GM12878 (cell line): Measurements from ENCODE around the gene U2AF2. TPM values are rescaled to one million over a fixed set of nuclear protein-coding genes. Genes with fewer than 3 reads are reported as not detected.

ENCODE experiments used
- ATAC-seq: fragments of 200-7000 bp; cut with Tn5 transposase; 3 replicates; pipeline ENCODE4 v1.9.1; 2020; ENCODE audit warnings: mild to moderate bottlenecking, moderate library complexity
- BruUV-seq: library from RNA; stranded (reverse); fragments of 400-500 nt; replicated peaks from 2 replicates; lab custom pipeline; 2021; lab: Mats Ljungman, UMichigan
- CTCF ChIA-PET: fragments of 300-600 bp; sonication (Branson Sonifier 250); formaldehyde crosslinking; extraction: SDS; loops from one replicate; lab custom pipeline; 2021; ENCODE audit warnings: inconsistent platforms; lab: Yijun Ruan, JAX
- POLR2A ChIA-PET: fragments of 350-600 bp; formaldehyde crosslinking; extraction: SDS; loops from one replicate; lab custom pipeline; 2021; ENCODE audit warnings: inconsistent platforms; lab: Charles Lee
- RAD21 ChIA-PET: fragments of 300-600 bp; sonication (Branson Sonifier 250); formaldehyde crosslinking; loops from one replicate; lab custom pipeline; 2023; ENCODE audit warnings: antibody characterized with exemption; ENCODE audit not compliant: unreplicated experiment; lab: Charles Lee
- SMC1A ChIA-PET: fragments of 300-600 bp; sonication (Branson Sonifier 250); formaldehyde crosslinking; loops from one replicate; lab custom pipeline; 2023; ENCODE audit not compliant: unreplicated experiment, uncharacterized antibody; lab: Charles Lee
- DNase-seq: peaks from one replicate; pipeline ENCODE4 v3.0.0-alpha.2; 2011; ENCODE audit warnings: low read depth, low spot score
- FAIRE-seq: peaks from 3 replicates; lab custom pipeline; 2011; peaks lifted over from hg19 to GRCh38; lab: Jason Lieb, UNC
- H2AFZ ChIP-seq: 2 replicates; pipeline ENCODE4 v1.6.0; 2011; ENCODE audit warnings: low read depth, low read length, control low read depth; ENCODE audit not compliant: control insufficient read depth
- H3K27ac ChIP-seq: 2 replicates; pipeline ENCODE4 v1.5.1; 2011; ENCODE audit warnings: control low read depth; ENCODE audit not compliant: control insufficient read depth, insufficient read depth
- H3K27me3 ChIP-seq, 2 experiments: replicated peaks in 1 of 2; 2 replicates each; pipeline versions ENCODE4 v1.6.0 to v1.6.1; 2011; ENCODE audit warnings: low read length in 1 of 2; ENCODE audit not compliant: control insufficient read depth in 2 of 2, insufficient read depth in 2 of 2
- H3K36me3 ChIP-seq, 2 experiments: 2 replicates each; pipeline ENCODE4 v1.5.1; 2011; ENCODE audit warnings: low read length in 1 of 2; ENCODE audit not compliant: control insufficient read depth in 2 of 2, insufficient read depth in 2 of 2
- H3K4me1 ChIP-seq: 2 replicates; pipeline ENCODE4 v1.6.1; 2011; ENCODE audit warnings: mild to moderate bottlenecking, low read length, moderate library complexity, mixed read lengths; ENCODE audit not compliant: control insufficient read depth, insufficient read depth
- H3K4me2 ChIP-seq: 2 replicates; pipeline ENCODE4 v1.6.0; 2011; ENCODE audit warnings: control low read depth; ENCODE audit not compliant: control insufficient read depth, insufficient read depth
- H3K4me3 ChIP-seq: fragments of 200-600 bp; sonication (generic); 2 replicates; pipeline ENCODE4 v1.5.1; 2016
- H3K79me2 ChIP-seq: 2 replicates; pipeline ENCODE4 v1.6.0; 2011; ENCODE audit warnings: low read length; ENCODE audit not compliant: control insufficient read depth, insufficient read depth
- H3K9ac ChIP-seq: 2 replicates; pipeline ENCODE4 v1.8.0; 2011; ENCODE audit warnings: low read length, control low read depth, mixed read lengths; ENCODE audit not compliant: control insufficient read depth, insufficient read depth
- H3K9me3 ChIP-seq: replicated peaks from 3 replicates; pipeline ENCODE4 v1.5.1; 2011; ENCODE audit warnings: mild to moderate bottlenecking, low read length; ENCODE audit not compliant: control insufficient read depth, insufficient read depth
- H4K20me1 ChIP-seq: 2 replicates; pipeline ENCODE4 v1.6.0; 2011; ENCODE audit not compliant: control insufficient read depth, insufficient read depth
- ATF7 ChIP-seq: fragments of 450-650 bp; IDR thresholded peaks from 2 replicates; pipeline ENCODE4 v1.6.1; 2016; ENCODE audit warnings: low read depth, mild to moderate bottlenecking
- EED ChIP-seq: sonication (generic); IDR thresholded peaks from 2 replicates; pipeline ENCODE4 v1.6.1; 2016; ENCODE audit warnings: antibody characterized with exemption, low read depth
- HCFC1 ChIP-seq: fragments of 150-350 bp; IDR thresholded peaks from 2 replicates; pipeline ENCODE4 v1.6.1; 2014; ENCODE audit warnings: low read length
- HSF1 ChIP-seq: fragments of 150-350 bp; IDR thresholded peaks from 2 replicates; pipeline ENCODE4 v1.6.1; 2014; ENCODE audit warnings: mild to moderate bottlenecking, low read depth, low read length
- PRDM15 ChIP-seq: fragments of 450-650 bp; formaldehyde crosslinking; IDR thresholded peaks from 2 replicates; pipeline ENCODE4 v1.4.0; 2020; ENCODE audit warnings: mild to moderate bottlenecking, moderate library complexity
- REST ChIP-seq: IDR thresholded peaks from 2 replicates; pipeline ENCODE4 v1.6.1; 2012; ENCODE audit warnings: mild to moderate bottlenecking, low read depth, low read length
- WGBS: methylation state at CpG from one replicate; pipeline ENCODE4 v1.1.6; 2016; ENCODE audit warnings: low lambda C conversion rate; ENCODE audit not compliant: insufficient replicate concordance, insufficient coverage; ENCODE audit errors: missing lambda C conversion rate; 5-methylcytosine and 5-hydroxymethylcytosine counted together
- in situ Hi-C: fragments of 300-500 bp; cut with MboI; formaldehyde crosslinking; loops from 9 replicates; pipeline ENCODE4 v1.14.3; 2018; ENCODE audit warnings: mixed read lengths
- intact Hi-C: fragments of 100-400 bp; cut with micrococcal nuclease; formaldehyde crosslinking; loops from one replicate; pipeline ENCODE4 v1.14.2; 2022; ENCODE audit not compliant: unreplicated experiment
- polyA plus RNA-seq, 11 experiments: library from polyadenylated mRNA; depleted of rRNA in 4 of 11; unstranded in 6 of 11; stranded (reverse) in 5 of 11; fragments of >200 nt; fragmentation: Nextera tagmentation in 4 of 11; fragmentation: Illumina TruSeq in 1 of 11; extraction: Ambion mirVana in 4 of 11; extraction: Trizol in 1 of 11; gene quantifications; 1 replicate in 1 of 11; 2 replicates in 10 of 11; pipeline versions ENCODE4 v1.2.1 to v1.2.3, GENCODE V29; 2011 to 2016; ENCODE audit warnings: inconsistent platforms in 2 of 11, missing spikeins in 2 of 11, low read depth in 1 of 11
- total RNA-seq, 4 experiments: library from RNA; depleted of rRNA in 3 of 4; stranded (reverse); fragments of >200 nt in 3 of 4; fragmentation: Illumina TruSeq in 1 of 4; extraction: Trizol in 1 of 4; gene quantifications; 2 replicates each; pipeline versions ENCODE4 v1.2.1 to v1.2.3, GENCODE V29; 2013 to 2021

Gene U2AF2
- total and polyA plus RNA-seq, 10 of the 15 experiments (the other 5 are each of a cell fraction or from before 2014, with no cell fraction given), result 3.0 to 338 (median 130) TPM

GRCh38 chr19:55654868-55655647, at the start of gene U2AF2 (continued):
- no peak for TF ChIP-seq PRDM15 (CRISPR knock-in tag)

GRCh38 chr19:55605207-55605636, 49.6 kb upstream of the U2AF2 start:
- FAIRE-seq, result peak; percentile 59
- H2AFZ ChIP-seq, result peak overlapping the region; percentile 61; the same call in 1 of the 2 replicates
- peak; percentile 86 for ATAC-seq
- H3K27ac ChIP-seq, result peak overlapping the region; percentile 90
- SMC1A ChIA-PET, result interaction anchor here (1.2 to 2.2 kb wide), 8 partner anchors 18 to 128 kb away, joined by 4 to 10 read pairs (median 6); partner anchors contain the start of genes ZNF628 and ZNF784
- peak overlapping the region; percentile 69; the same call in 1 of the 2 replicates for H3K4me3 ChIP-seq
- H4K20me1 ChIP-seq, result no peaks in the 10 kb centered on the region
- H3K9ac ChIP-seq, result no peak overlapping the region; the same call in 1 of the 2 replicates
- POLR2A ChIA-PET, result interaction anchor here (1.1 to 2.4 kb wide), 9 partner anchors 19 to 129 kb away, joined by 3 to 21 read pairs (median 6); partner anchors contain the start of genes ZNF628 and ZNF784
- BruUV-seq, result no TSS peak
- H3K4me1 ChIP-seq, result peaks cover 10% of the 10 kb centered on the region; the same call in 1 of the 2 replicates
- no peak overlapping the region; the same call in 1 of the 2 replicates for H3K4me2 ChIP-seq
- H3K27me3 ChIP-seq, result no peaks in the 10 kb centered on the region
- peaks cover 38% of the 10 kb centered on the region for H3K79me2 ChIP-seq
- RAD21 ChIA-PET, result interaction anchor here (1.0 to 3.3 kb wide), 8 partner anchors 16 to 138 kb away, joined by 3 to 29 read pairs (median 6); partner anchors contain the start of genes ZNF628 and ZNF784
- under 1% methylated on average over 42 of the region's 43 CpGs for WGBS
- H3K9me3 ChIP-seq, result peaks cover 2% of the 10 kb centered on the region; the same call in 1 of the 3 replicates
- in situ Hi-C loops (no loop called here), intact Hi-C loops (loop anchor here (1.0 kb wide), 1 partner anchor 266 kb away; the partner anchor contains the start of gene KMT5C)
- peaks cover 0 to 9% of the 10 kb centered on the region in 2 experiments for H3K36me3 ChIP-seq
- DNase-seq, result peak; percentile 94
- CTCF ChIA-PET, result interaction anchor here (1.1 to 4.6 kb wide), 12 partner anchors 13 to 221 kb away, joined by 3 to 76 read pairs (median 10); partner anchors contain the start of genes TMEM238, U2AF2, ZNF579 and ZNF784
- TF ChIP-seq ATF7, result no peak
- TF ChIP-seq REST, result no peak
- TF ChIP-seq HSF1, result no peak
- peak; percentile 50 for TF ChIP-seq HCFC1
- no peak for TF ChIP-seq EED
